HL-60/S4 (cell line): ENCODE measurements around the gene PDPK1.

Source experiments
- in situ Hi-C: fragments of 300-500 bp; cut with MboI; formaldehyde crosslinking; loops from 2 replicates; pipeline ENCODE4 v1.14.3; 2022; ENCODE audit warnings: low sequenced_read_pairs

PDPK1 gene

DNA sequence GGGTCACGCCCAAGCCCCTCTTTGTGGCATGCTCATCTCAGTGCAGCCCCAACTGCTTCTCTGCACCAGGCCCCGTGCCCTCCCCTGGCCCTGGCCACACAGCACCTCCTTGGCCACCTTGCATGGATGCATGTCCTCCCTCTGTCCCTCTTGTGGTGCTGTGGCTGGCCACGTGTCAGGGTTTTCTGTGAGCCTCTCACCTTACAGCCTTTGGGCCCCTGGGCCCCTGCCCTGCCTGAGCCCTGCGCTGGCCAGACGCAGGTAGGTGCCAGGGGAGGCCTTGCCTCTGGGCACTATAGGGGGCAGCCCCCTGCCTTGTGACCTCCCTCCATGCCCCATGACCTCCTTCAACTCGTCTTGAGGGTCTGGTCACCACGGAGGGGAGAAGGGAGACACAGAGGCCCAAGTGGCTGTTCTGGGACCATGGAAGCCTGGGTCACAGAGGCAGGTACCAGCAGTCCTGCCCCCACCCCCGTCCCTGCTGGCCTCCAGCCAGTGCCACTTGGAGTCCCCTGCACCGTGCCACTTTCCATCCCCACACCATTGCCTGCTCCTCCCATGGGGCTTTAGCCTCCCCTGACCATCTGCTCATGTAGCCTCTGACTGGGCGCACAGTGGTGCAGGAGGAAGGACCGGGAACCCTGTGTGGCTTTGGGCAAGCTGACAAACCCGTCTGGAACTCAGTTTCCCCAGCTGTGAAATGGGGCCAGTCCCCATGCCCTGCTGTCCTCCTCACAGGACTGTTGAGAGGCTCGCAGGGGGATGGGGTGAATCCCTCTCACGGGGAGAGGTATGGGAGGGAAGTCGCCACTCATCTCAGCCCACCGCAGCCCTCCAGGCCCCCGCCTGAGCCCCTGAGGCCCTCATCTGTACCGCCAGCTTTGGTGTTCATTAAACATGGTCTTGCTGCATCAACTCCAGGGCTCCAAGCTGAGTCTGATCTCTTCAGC is 35.6 kb upstream of the PDPK1 start:
- in situ Hi-C loops = no loop called here

DNA sequence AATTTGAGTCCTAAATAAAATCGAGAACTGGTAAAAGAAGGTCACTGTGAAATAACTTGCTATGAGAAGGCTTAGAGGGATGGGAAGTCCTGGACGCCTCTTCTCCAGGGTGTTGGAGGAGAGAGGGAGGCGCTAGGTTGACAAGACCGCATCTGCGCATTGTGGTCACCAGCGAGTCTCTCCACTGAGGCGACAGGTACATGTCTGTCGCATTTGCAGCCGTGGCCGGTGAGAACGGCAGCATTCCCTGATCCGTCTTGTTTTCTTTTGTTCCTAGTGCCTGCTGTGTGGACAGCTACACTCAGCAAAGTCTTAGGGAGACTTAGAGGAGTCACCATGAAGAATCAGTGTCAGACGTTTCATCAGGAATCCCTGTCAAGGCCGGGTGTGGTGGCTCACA is 32.1 kb upstream of the PDPK1 start:
- in situ Hi-C loops = no loop called here

DNA sequence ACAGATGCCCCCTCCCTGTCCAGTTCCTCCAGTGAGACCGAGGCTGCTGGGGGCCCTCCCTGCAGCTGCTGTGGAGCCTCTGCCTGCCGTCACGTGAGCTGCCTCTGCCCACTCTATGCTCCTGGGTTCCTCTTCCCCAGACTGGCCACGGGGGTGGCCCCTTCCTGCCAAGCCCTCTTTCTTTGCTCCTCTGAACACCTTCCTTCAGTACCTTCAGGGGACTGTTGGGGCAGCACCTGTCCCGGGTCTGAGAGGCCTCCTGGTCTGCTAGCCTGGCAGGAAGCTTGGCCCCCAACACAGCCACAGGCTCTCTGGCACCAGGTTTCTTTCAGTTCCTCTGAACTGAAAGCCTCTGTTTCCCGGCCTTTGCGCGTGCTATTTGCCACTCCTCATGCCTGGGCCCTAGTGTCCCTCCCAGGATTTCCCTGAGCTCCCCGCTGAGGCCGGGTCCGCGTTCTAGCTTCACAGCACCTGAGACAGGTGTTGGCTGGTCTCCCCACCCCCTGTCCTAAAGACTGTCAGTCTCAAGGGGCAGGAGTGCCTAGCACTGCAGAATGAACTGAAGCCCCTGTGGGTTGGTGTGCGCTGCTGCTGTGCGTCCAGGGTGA is 30.7 kb upstream of the PDPK1 start:
- in situ Hi-C loops = no loop called here

GRCh38 chr16:2507665-2508064 is 30.2 kb upstream of the PDPK1 start:
- in situ Hi-C loops = no loop called here

DNA sequence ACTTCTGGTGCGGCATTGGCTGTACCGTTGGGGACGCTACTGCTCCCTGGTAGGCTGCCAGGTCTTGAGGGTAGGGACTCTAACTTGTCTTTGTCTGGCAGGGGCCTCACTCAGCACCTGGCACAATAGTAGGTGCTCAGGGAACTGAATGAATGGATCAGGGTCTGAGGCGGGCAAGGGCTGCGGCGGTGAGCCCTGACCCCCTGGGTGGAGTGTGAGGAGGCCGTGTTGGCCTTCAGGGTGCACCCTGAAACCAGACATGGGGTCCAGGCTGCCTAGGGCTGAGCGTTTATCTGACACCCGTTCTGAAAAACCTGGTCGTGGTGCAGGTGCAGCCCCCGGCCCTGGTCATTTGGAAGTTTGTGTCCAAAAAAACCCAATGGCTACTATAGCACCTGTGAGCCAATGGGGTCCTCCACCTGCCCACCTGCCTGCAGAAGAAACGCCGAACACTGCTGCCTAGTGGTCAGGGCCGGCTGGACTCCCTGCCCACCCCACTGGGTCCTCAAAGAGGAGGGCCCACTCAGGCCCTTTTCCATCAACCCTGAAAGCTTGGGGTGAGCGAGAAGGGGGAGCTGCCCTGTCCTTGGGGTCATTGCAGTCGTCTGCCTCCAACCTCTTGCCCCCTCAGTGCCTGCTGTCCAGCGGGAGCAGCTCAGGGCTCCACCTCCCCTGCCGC is 29.0 kb upstream of the PDPK1 start:
- in situ Hi-C loops = no loop called here

DNA sequence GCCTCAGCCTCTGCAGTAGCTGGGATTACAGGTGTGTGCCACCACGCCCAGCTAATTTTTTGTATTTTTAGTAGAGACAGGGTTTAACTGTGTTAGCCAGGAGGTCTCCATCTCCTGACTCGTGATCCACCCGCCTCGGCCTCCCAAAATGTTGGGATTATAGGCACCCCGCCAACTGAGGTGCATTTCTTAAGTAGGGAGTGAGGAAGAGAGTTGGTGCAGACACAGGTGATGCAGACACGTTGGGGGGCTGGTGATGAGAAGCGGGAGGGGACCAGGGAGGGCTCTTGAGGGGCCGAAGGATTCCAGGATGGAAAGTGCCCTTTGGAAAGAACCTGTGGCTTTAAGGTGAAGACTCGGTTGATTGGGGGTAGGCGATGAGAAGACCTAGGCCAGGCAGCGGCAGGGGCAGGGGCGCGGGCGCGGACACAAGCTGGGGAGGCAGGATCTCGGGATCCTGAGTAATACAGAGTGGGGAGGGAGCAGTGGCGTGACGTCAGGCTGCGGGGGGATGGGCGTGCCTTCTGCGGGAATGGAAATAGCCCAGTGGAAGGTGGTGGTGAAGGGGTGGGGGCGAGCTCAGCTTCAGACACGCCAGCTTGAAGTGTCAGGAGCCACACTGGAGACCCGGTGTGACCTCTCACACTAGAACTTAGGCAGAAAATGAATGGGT is 26.6 kb upstream of the PDPK1 start:
- in situ Hi-C loops = no loop called here

DNA sequence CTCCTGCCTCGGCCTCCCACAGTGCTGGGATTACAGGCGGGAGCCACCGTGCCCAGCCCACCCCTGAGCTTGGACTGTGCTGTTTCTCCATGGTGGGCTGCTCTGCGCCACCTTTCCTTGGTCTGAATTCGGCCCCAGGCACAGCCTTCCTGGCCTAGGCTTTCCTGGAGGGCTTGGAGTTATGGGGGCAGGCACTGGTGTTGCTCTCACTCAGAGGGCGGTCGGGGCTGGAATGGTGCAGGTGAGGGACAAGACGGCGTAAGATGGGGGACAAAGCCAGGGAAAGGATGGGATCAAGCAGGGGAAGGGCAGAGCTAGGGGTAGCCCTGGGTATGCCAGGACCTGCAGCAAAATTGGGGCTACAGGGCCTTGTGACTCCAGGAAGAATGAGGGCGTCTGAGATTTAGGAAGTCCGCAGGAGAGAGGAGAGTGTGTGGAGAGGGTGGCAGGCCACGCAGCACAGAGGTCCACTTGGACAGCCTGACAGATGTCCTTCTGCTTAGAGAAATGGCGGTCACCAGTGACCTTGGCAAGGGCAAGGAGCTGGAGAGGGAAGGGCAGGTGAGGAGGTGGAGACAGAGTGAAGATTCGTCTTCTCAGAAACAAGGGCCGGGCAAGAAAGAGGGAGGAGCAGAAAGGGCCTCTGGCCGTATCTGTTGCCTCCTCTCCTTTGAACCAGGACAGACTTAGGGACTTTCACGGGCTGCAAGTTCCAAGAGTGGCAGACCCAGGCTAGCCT is 25.7 kb upstream of the PDPK1 start:
- in situ Hi-C loops = no loop called here

DNA sequence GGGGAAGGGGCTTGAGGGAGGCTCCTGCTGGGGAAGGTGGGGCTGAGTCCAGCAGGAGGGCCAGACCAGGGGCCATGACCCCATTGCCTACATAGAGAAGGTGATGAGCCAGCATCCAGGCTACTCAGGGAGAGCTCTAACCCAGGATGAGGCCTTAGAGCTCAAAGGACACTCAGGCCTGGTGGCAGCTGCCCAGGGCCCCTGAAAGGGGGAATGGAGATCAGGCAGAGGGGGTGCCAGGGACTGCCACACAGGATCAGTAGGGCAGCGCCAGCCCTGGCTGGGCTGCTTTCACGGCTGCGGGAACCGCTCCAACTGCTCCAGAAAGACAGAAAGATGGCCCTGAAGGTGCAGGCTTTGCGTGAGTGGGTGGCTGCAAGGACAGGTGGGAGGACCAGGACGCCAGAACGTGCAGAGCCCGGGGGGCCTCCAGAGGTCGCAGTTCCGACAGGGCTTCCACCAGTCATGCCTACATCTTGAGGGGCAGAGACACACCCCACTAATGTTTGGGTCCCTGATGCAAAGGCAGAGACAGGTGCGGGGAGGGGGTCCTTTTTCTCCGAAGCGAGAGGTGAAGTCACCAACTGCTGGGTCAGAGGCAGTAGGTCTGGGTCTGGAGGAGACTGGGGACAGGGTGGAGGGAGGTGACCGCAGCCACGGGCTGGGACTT is 25.0 kb upstream of the PDPK1 start:
- in situ Hi-C loops = no loop called here

DNA sequence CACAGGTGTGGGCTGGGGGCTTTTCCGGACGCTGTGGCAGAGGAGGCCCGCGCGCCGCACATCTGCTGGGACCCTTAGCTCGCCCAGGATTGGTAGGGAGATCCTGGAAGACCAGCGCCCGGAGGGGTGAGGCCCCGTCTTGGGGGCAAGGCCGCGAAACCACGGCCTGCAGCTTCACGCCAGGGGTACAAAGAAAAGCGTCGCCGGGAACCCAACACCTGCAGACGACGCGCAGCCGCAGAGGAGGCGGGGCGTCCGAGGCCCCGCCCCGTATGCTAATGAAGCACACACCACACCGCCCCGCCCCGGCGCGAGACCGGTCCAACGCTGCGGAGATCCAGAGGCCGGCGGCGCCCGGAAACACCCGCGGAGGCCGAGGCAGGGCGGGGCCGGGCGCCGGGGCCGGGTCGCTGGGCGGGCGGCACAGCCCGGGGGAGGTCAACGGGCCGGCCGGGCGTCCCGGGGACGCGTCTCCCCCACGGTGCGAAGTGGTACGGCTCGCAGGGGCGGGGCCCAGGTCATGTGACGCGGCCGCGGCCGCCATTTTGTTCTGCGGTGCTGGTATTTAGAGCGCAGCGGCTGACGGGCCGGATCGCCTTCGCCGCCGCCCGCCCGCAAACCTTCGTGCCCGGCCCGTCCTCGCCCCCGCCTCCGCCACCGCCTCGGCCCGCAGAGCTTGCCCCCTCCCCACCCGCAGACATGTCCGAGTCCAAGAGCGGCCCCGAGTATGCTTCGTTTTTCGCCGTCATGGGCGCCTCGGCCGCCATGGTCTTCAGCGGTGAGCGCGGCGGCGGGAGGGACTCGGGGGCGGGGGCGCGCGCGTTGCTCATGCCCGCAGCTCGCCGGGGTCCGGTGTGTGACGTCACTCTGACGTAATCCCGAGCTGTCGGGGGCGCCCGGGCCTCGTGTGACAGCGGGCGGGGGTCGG is 24.2 kb upstream of the PDPK1 start, which contains the start of gene ATP6V0C:
Gene ATP6V0C (plus strand): TSS at position 548 of the 928 bp plus-strand sequence. CDS start 152 bp downstream, at position 700.
- in situ Hi-C loops = no loop called here

- in situ Hi-C loops = no loop called here
Measured at GRCh38 chr16:2514333-2515179, 23.3 kb upstream of the PDPK1 start.

DNA sequence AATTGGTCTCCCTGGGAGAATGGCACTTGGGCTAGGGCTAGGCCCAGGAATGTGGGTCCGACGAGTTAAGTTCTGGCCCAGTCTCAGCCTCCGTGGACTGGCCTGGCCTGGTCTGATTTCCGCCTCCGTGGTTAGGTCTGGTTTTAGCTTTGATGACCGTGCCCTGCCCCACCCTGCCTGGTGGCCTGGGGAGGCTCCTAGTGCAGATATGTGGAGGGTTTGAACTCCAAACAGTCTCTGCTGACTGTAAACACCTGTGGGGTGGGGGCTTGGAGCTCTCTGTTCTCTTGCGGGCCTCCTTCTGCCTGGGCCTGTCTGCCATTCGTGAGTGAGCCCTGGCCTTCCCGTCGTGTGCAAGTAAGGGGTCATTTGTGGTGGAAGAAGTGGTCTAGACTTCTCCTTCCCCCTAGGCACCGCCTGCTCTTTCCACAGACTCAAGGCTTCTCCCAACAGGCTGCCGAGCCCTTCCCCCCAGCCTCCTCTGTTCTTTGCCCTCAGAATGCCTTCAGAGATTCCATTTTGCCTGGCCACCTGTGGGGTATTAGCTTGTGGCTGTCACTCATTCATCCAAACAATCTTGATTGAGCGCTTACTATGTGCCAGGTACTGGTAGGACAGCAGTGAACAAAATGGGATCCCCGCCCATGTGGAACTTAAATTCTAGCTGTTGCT is 22.5 kb upstream of the PDPK1 start:
- in situ Hi-C loops = no loop called here

DNA sequence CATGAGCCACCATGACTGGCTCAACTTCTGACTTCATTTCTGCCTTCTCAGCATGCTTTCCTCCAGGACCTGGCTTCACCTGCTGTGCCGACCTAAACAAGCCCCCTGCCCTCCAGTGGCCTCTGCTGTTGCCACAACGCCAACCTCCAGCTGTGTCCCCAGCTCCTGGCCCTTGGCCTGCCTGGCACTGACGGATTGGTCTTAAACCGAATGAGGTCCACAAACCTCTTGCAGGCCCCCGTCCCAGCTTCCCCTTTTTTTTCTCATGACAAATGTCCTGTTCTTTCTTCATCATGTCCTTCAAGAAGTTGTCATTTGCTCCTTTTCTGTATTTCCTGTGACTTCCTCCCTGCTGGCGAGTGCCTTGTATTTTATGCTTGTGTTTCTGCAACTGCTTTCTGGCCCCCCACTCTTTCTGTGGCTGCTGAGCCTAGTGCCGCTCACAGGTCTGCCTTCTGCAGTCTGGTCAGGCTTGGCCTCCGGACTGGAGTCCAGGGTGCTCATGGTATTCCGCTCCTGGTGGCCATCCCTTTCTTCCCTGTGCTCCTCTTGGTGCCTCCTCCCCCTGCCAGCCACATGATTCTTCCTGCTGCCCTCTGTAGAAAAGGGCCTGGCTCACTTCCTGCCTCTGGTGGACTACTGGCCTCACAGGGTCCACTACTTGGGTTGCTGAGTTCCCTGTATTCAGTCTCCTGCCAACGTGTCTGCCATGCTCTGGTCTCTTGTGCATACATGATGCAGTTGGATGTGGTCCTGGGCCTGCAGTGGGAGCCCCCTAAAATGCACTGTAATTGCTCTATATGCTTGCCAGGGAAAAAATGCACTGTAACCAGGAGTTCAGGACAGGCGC is 21.2 kb upstream of the PDPK1 start:
- in situ Hi-C loops = no loop called here

- in situ Hi-C loops = no loop called here
Measured at GRCh38 chr16:2517954-2518605, 19.7 kb upstream of the PDPK1 start.

DNA sequence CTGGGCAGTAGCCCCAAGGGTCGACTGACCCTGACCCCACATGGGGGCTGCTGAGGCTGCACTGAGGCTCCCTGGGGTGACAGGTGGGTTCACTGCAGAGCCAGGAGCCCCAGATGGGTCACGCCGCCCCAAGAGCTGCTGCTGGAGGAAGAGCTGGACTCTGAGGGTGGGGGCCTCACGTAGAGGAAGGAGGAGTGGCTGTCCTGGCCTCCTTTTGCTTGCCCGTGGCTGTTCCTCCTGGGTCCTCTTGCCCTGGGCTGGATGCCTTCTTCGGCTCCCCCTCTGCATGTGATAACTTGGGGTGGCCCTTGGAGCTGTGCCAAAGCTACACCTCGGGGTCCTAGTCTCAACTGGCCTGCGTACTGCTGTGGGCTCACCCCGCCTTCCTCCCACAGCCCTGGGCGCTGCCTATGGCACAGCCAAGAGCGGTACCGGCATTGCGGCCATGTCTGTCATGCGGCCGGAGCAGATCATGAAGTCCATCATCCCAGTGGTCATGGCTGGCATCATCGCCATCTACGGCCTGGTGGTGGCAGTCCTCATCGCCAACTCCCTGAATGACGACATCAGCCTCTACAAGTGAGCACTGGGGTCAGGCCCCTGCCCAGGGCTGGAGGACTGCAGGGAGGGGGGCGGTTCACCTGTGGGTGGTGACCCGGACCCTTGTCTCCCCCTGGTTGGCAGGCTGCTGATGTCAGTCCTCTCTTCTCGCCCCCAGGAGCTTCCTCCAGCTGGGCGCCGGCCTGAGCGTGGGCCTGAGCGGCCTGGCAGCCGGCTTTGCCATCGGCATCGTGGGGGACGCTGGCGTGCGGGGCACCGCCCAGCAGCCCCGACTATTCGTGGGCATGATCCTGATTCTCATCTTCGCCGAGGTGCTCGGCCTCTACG is 18.8 kb upstream of the PDPK1 start:
- in situ Hi-C loops = no loop called here

GRCh38 chr16:2519711-2520080 is 18.1 kb upstream of the PDPK1 start:
- in situ Hi-C loops = no loop called here
